ENCODE measurements around the gene RBM18. TPM values are rescaled to one million over a fixed set of nuclear protein-coding genes. Genes with fewer than 3 reads are reported as not detected.

Gene RBM18
- total and polyA plus RNA-seq, 9 donors = 8.3 to 25.0 (median 17.0) TPM

DNA sequence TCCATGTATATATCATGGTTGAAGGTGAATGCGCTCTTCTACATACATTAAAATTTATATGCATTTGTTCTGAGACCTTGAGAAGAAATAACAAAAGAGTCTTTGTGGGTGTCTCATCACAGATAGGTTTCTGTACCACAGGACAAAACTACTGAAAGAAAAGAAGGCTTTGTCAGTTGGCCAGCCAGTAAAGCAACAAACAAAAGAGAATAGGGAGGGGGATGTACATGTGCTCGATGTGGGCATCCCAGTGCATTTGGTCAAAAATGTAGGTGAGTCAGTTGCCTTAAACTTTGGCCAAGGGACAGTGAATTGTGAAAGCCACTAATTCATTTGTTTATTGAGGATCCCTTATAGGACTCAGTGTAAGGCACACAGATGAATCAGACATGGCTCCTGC is 13.3 kb downstream of the RBM18 start:
- H3K4me3 ChIP-seq = no peak overlapping the region
- no peaks in the 10 kb centered on the region for H3K27me3 ChIP-seq
- H3K4me1 ChIP-seq (ENCODE audit: insufficient read depth) = peaks cover 1% of the 10 kb centered on the region
- TF ChIP-seq EP300 (IDR thresholded peaks at IDR 0.05) (no peak), CTCF (IDR thresholded peaks at IDR 0.05) (no peak), POLR2A (IDR thresholded peaks at IDR 0.05) (no peak)
- no peak for DNase-seq
- H3K27ac ChIP-seq = no peak overlapping the region
- no peaks in the 10 kb centered on the region for H3K36me3 ChIP-seq
- H3K9me3 ChIP-seq = no peaks in the 10 kb centered on the region
- 86 to 95% (median 94%) methylated on average over 2 of the region's 2 CpGs for WGBS, 3 donors
- intact Hi-C loops (cut with DNase I) = no loop called here

DNA sequence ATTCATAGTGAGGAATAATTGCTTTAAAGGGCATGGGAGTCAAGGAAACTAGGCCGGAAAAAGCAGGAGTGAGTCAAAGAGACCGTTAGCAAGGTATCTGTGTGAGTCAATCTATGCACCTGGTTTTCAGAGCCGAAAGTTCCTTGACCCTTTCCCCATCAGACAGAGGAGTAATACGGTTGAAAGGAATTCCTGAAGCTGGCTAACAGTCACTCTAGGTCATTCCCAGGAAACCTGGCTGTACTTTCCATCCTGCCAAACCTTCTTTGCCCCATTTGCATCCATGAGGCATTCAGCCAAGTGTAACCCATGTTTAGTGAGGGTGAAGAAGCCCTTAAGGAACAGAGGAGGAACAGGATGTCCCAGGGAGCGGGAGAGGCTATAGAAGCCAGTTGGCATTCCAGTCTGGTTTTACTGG is 16.2 kb downstream of the RBM18 start:
- Histone ChIP-seq H3K27me3 (no peaks in the 10 kb centered on the region), H3K4me3 (no peak overlapping the region), H3K27ac (no peak overlapping the region), H3K9me3 (no peaks in the 10 kb centered on the region), H3K4me1 (ENCODE audit: insufficient read depth) (no peaks in the 10 kb centered on the region), H3K36me3 (no peaks in the 10 kb centered on the region)
- intact Hi-C loops (cut with DNase I) = no loop called here
- no peak for TF ChIP-seq EP300 (IDR thresholded peaks at IDR 0.05)
- no peak for TF ChIP-seq CTCF (IDR thresholded peaks at IDR 0.05)
- TF ChIP-seq POLR2A (IDR thresholded peaks at IDR 0.05) = no peak
- 77 to 80% (median 78%) methylated on average over 5 of the region's 5 CpGs for WGBS, 3 donors
- no peak for DNase-seq

DNA sequence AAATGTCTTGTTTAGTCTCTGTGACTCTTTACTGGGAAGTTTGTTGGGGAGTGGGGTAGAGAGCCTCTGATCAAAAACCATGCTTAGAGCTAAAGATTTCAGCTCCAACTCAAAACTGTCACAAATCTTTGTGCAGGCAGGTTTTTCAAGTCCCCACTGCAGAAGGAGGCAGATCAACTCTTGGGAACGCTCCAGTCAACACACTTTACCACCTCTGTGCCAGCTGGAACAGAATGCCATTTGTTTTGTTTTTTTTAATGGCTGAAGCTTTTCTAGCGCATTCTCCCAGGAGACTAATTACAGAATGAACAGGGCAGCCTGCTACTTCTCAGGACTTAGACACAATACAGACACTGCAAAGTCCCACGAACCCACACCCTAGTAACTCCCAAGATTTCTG is 18.0 kb downstream of the RBM18 start:
- DNase-seq = no peak
- H3K36me3 ChIP-seq = no peaks in the 10 kb centered on the region
- TF ChIP-seq POLR2A (IDR thresholded peaks at IDR 0.05) (no peak), EP300 (IDR thresholded peaks at IDR 0.05) (no peak)
- H3K9me3 ChIP-seq = no peaks in the 10 kb centered on the region
- 80 to 91% (median 90%) methylated on average over 3 of the region's 3 CpGs for WGBS, 3 donors
- intact Hi-C loops (cut with DNase I) = no loop called here
- H3K4me3 ChIP-seq = no peak overlapping the region
- no peaks in the 10 kb centered on the region for H3K27me3 ChIP-seq
- H3K4me1 ChIP-seq (ENCODE audit: insufficient read depth) = no peaks in the 10 kb centered on the region
- H3K27ac ChIP-seq = no peak overlapping the region

- no peak overlapping the region for H3K4me3 ChIP-seq
- H3K4me1 ChIP-seq (ENCODE audit: insufficient read depth) = no peaks in the 10 kb centered on the region
- no peaks in the 10 kb centered on the region for H3K9me3 ChIP-seq
- H3K36me3 ChIP-seq = no peaks in the 10 kb centered on the region
- no peak for DNase-seq
- H3K27ac ChIP-seq = no peak overlapping the region
- TF ChIP-seq EP300 (IDR thresholded peaks at IDR 0.05) (no peak), CTCF (IDR thresholded peaks at IDR 0.05) (no peak), POLR2A (IDR thresholded peaks at IDR 0.05) (no peak)
- H3K27me3 ChIP-seq = no peaks in the 10 kb centered on the region
- intact Hi-C loops (cut with DNase I) = no loop called here
- WGBS, 3 donors = 86 to 94% (median 90%) methylated on average over 3 of the region's 3 CpGs
Measured at GRCh38 chr9:122244349-122244748, 20.3 kb downstream of the RBM18 start.

GRCh38 chr9:122239722-122240121 is 24.9 kb downstream of the RBM18 start:
- TF ChIP-seq POLR2A (IDR thresholded peaks at IDR 0.05) (no peak), CTCF (IDR thresholded peaks at IDR 0.05) (no peak), EP300 (IDR thresholded peaks at IDR 0.05) (no peak)
- Histone ChIP-seq H3K27ac (no peak overlapping the region), H3K9me3 (no peaks in the 10 kb centered on the region), H3K27me3 (no peaks in the 10 kb centered on the region), H3K4me3 (no peak overlapping the region), H3K36me3 (no peaks in the 10 kb centered on the region), H3K4me1 (ENCODE audit: insufficient read depth) (no peaks in the 10 kb centered on the region)
- 68 to 77% (median 72%) methylated on average over 5 of the region's 5 CpGs for WGBS, 3 donors
- intact Hi-C loops (cut with DNase I) = no loop called here
- no peak for DNase-seq
